Transverse colon (tissue), 4 donors: ENCODE results near the gene C2CD2L. TPM values are rescaled to one million over a fixed set of nuclear protein-coding genes. Genes with fewer than 3 reads are reported as not detected.

ENCODE experiments used
- DNase-seq: peaks from one replicate; pipeline ENCODE4 v3.0.0-alpha.2; 2019
- H3K27ac ChIP-seq, 4 donors: fragments of 200-600 bp; sonication (generic); 2 replicates each; pipeline ENCODE4 v1.5.1; 2016 to 2018; ENCODE audit warnings: inconsistent platforms in 4 of 4
- H3K27me3 ChIP-seq: fragments of 200-600 bp; sonication (generic); 2 replicates; pipeline ENCODE4 v1.5.1; 2017; ENCODE audit warnings: inconsistent platforms
- H3K36me3 ChIP-seq, 4 donors: fragments of 200-600 bp; sonication (generic); 2 replicates each; pipeline ENCODE4 v1.5.1; 2017 to 2019; ENCODE audit warnings: inconsistent platforms in 4 of 4
- H3K4me1 ChIP-seq, 4 donors: fragments of 200-600 bp; sonication (generic); 2 replicates each; pipeline ENCODE4 v1.5.1; 2017 to 2020; ENCODE audit warnings: inconsistent platforms in 4 of 4
- H3K4me3 ChIP-seq, 4 donors: fragments of 200-600 bp; sonication (generic); 1 replicate in 1 of 4; 2 replicates in 3 of 4; pipeline versions ENCODE4 v1.5.1 to v1.6.1; 2017 to 2019; ENCODE audit warnings: inconsistent platforms in 4 of 4
- H3K9me3 ChIP-seq, 2 donors: fragments of 200-600 bp; sonication (generic); 2 replicates each; pipeline ENCODE4 v1.5.1; 2017 to 2019; ENCODE audit warnings: inconsistent platforms in 2 of 2
- CTCF ChIP-seq, 5 experiments: fragments of 200-600 bp in 3 of 5; fragments of 450-650 bp in 2 of 5; sonication (generic) in 3 of 5; IDR thresholded peaks; 1 replicate in 2 of 5; 2 replicates in 3 of 5; pipeline ENCODE4 v1.5.1; 2016 to 2017; ENCODE audit warnings: antibody characterized with exemption in 5 of 5, inconsistent platforms in 3 of 5, mild to moderate bottlenecking in 2 of 5, moderate library complexity in 1 of 5
- EP300 ChIP-seq: sonication (generic); formaldehyde crosslinking; IDR thresholded peaks from one replicate; pipeline ENCODE4 v1.6.1; 2017; ENCODE audit warnings: antibody characterized with exemption, low read depth
- POLR2A ChIP-seq: fragments of 450-650 bp; IDR thresholded peaks from one replicate; pipeline ENCODE4 v1.6.1; 2016; ENCODE audit warnings: antibody characterized with exemption, mild to moderate bottlenecking, moderate library complexity
- POLR2AphosphoS5 ChIP-seq, 3 donors: sonication (generic); formaldehyde crosslinking; IDR thresholded peaks; one replicate each; pipeline ENCODE4 v1.6.1; 2016; ENCODE audit warnings: antibody characterized with exemption in 3 of 3
- WGBS, 2 donors: methylation state at CpG; one replicate each; pipeline ENCODE4 v1.1.5; 2018; ENCODE audit warnings: low coverage in 1 of 2; 5-methylcytosine and 5-hydroxymethylcytosine counted together
- in situ Hi-C, 4 donors: fragments of 200-750 bp; cut with MboI; loops; one replicate each; pipeline versions ENCODE4 v1.15.0 to v1.15.1; 2017; ENCODE audit warnings: low sequenced_read_pairs in 3 of 4, low pct_ligation_motif_present in 1 of 4, low pct_unique_long_range_greater_than_20kb in 1 of 4
- intact Hi-C: fragments of 100-400 bp; cut with DNase I; formaldehyde crosslinking; loops from one replicate; pipeline ENCODE4 v1.15.1; 2023; ENCODE audit warnings: low total_unique reads
- total RNA-seq, 4 donors: library from RNA; depleted of rRNA; stranded (reverse); fragments of >200 nt; gene quantifications; one replicate each; pipeline ENCODE4 v1.1.0, GENCODE V29; 2016

C2CD2L gene
- total RNA-seq, 4 donors from 2014 or later: 11.5 to 56.9 (median 32.7) TPM

- intact Hi-C loops (no loop called here), in situ Hi-C loops (no loop called here)
- H3K4me1 ChIP-seq: peaks cover 18 to 27% (median 20%) of the 10 kb centered on the region in 4 donors
- H3K27ac ChIP-seq: peak overlapping the region in 2 of 4 donors; percentile 97
- H3K4me3 ChIP-seq: no peak overlapping the region
- TF ChIP-seq POLR2AphosphoS5 (IDR thresholded peaks at IDR 0.05) (no peak), CTCF (IDR thresholded peaks at IDR 0.05) (no peak), EP300 (no peak), POLR2A (no peak)
- H3K9me3 ChIP-seq: no peaks in the 10 kb centered on the region
- no peak for DNase-seq
- WGBS, 2 donors: 79 to 84% methylated on average over 2 to 13 of the region's 13 CpGs
- H3K36me3 ChIP-seq: no peaks in the 10 kb centered on the region
- no peaks in the 10 kb centered on the region for H3K27me3 ChIP-seq
Observed at GRCh38 chr11:119091966-119092879, 14.9 kb upstream of the C2CD2L start.

GRCh38 chr11:119092880-119093842, 14.0 kb upstream of the C2CD2L start:
- 30% methylated on average over 12 of the region's 12 CpGs; no CpG with 5 or more reads in 1 of the 2 donors for WGBS, 2 donors

GRCh38 chr11:119093942-119094815, 13.0 kb upstream of the C2CD2L start:
- TF ChIP-seq EP300 (no peak), CTCF (IDR thresholded peaks at IDR 0.05) (no peak), POLR2A (no peak), POLR2AphosphoS5 (IDR thresholded peaks at IDR 0.05) (peak in 1 of 3 donors; percentile 5)

More at GRCh38 chr11:119092880-119093842, 14.0 kb upstream of the C2CD2L start:
- DNase-seq: no peak
- H3K27ac ChIP-seq: peak overlapping the region; percentile 94 to 97 (median 96)
- in situ Hi-C loops (no loop called here), intact Hi-C loops (no loop called here)
- no peaks in the 10 kb centered on the region for H3K27me3 ChIP-seq
- H3K4me1 ChIP-seq: peaks cover 18 to 27% (median 20%) of the 10 kb centered on the region in 4 donors
- H3K36me3 ChIP-seq: peaks cover 0 to 7% (median 1%) of the 10 kb centered on the region in 4 donors
- peak overlapping the region in 2 of 4 donors; percentile 75 to 92 for H3K4me3 ChIP-seq
- no peaks in the 10 kb centered on the region for H3K9me3 ChIP-seq
- TF ChIP-seq CTCF (IDR thresholded peaks at IDR 0.05) (no peak), POLR2AphosphoS5 (IDR thresholded peaks at IDR 0.05) (no peak), EP300 (no peak), POLR2A (no peak)

More at GRCh38 chr11:119093942-119094815, 13.0 kb upstream of the C2CD2L start:
- Histone ChIP-seq H3K4me3 (peak overlapping the region; percentile 69 to 92 (median 74)), H3K36me3 (peaks cover 0 to 9% (median 1%) of the 10 kb centered on the region in 4 donors), H3K27me3 (no peaks in the 10 kb centered on the region), H3K27ac (peak overlapping the region; percentile 94 to 97 (median 96)), H3K4me1 (peaks cover 18 to 27% (median 20%) of the 10 kb centered on the region in 4 donors), H3K9me3 (no peaks in the 10 kb centered on the region)
- intact Hi-C loops: no loop called here
- 0 to 1% methylated on average over 4 to 54 of the region's 81 CpGs for WGBS, 2 donors
- in situ Hi-C loops: no loop called here
- peak; percentile 48 for DNase-seq
